HG03175 (cell line): ENCODE data around the gene FAM98A.
A peak's percentile ranks its signal among the peaks of the same experiment; 100 is the strongest.

Experiments used
- ATAC-seq: cut with Tn5 transposase; IDR thresholded peaks from one replicate; pipeline ENCODE4 v1.9.1; 2021; ENCODE audit warnings: mild to moderate bottlenecking, moderate library complexity; ENCODE audit not compliant: unreplicated experiment

The FAM98A gene

GRCh38 chr2:33598561-33599174, 431 bp downstream of the FAM98A start:
- ATAC-seq = peak; percentile 60

- no peak for ATAC-seq
Measured at GRCh38 chr2:33597026-33597425, 2.1 kb downstream of the FAM98A start.

DNA sequence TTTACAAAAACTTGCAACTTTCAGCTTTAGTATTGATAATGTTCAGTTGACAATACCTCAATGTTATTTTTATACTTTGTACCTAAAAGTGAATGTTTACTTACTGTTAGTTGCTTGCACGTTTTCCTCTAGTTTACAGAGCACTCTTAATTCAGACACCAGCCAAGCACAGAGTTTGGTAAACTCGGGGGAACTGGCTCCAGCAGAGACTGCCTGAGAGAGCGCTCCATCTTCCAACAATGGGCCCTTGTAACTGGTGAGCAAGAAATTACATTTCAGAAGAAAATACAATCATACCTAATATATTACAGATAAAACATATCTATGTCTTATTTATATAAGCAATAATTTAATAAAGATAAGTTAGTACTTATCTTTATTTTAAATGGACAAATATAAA, 3.7 kb downstream of the FAM98A start:
- no peak for ATAC-seq

- ATAC-seq = no peak
Measured at GRCh38 chr2:33589444-33589843, 9.7 kb downstream of the FAM98A start.

- no peak for ATAC-seq
Measured at GRCh38 chr2:33588232-33588631, 10.9 kb downstream of the FAM98A start.

DNA sequence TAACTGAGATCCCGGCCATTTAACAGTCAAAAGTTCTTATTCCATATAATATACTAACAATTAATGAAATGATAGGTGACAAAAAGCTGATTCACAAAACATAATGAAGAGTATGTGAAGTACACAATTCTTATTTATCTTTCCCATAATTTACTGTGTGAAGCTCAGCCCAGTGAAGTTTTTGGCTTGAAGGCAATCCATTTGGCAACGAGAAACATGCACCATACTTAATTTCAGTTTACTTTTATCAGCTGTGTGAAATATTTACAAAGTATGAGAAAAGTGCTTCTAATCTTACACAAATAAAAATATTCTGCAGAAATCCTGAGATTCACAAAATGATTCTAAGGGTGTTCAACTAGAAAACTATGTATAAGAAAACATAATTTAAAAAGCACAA, 12.3 kb downstream of the FAM98A start:
- no peak for ATAC-seq

GRCh38 chr2:33583194-33583938, 15.7 kb downstream of the FAM98A start:
- peak; percentile 56 for ATAC-seq

GRCh38 chr2:33581872-33582271, 17.2 kb downstream of the FAM98A start:
- ATAC-seq = no peak

DNA sequence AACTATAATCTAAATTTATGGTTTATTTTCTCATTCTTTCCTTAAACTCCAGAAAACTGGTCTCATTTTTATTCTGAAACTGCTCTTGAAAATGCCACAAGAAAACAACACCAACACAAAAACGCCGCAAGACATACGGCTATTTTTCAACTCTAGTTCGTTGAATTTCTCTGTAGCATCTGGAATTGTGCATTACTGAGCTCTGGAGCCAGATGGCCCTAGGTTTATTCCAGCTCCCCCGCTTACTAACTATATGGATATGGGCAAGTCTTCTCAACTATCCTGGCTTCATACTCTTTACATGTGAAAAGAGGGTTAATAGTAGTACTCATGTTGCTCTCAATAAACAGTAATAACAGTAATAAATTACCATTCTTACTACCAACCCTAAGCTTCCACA, 19.9 kb downstream of the FAM98A start:
- ATAC-seq = no peak

- no peak for ATAC-seq
Measured at GRCh38 chr2:33577668-33578067, 21.4 kb downstream of the FAM98A start.

- no peak for ATAC-seq
Measured at GRCh38 chr2:33577084-33577483, 22.0 kb downstream of the FAM98A start.

- no peak for ATAC-seq
Measured at GRCh38 chr2:33573657-33574056, 25.4 kb downstream of the FAM98A start.

DNA sequence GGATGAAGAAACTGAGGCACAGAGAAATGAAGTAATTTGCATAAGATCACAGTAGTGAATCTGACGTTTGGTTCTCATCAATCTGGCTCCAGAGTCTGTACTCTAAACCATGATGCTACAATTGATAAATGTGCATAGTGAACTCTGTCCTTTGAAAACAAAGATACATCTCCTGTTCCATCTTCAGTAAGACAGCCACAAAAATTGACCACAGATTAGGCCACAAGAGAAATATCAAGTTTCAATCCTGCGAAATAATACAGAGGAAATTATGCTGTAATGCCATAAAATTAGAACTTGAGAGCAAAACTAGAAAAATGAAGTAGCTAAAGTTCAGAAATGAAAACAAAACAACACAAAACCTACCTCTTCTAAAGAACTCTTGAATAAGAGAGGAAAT, 28.4 kb downstream of the FAM98A start:
- ATAC-seq = no peak

- ATAC-seq = no peak
Measured at GRCh38 chr2:33561872-33562271, 37.2 kb downstream of the FAM98A start.

- no peak for ATAC-seq
Measured at GRCh38 chr2:33560017-33560416, 39.1 kb downstream of the FAM98A start.

- ATAC-seq = no peak
Measured at GRCh38 chr2:33559328-33559727, 39.8 kb downstream of the FAM98A start.

DNA sequence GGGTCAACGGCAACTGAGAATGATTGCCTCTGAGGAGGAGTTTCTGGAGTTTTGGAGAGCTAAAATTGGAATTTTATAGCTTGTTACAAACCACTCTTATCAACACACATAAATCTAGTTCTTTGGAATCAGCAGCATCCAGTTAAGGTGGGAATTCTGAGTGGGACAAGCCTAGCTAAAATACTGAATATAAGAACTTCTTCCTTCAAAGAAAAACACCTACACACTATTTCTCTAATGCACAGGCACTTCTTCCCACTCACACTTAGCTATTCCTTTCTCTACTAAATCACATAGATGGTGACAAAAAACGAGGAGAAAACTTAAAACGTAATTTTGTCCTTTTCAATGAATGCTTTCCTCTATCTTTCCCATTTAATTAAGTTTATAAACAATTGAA, 43.4 kb downstream of the FAM98A start:
- ATAC-seq = no peak

GRCh38 chr2:33552758-33553461, 46.2 kb downstream of the FAM98A start:
- ATAC-seq = no peak

DNA sequence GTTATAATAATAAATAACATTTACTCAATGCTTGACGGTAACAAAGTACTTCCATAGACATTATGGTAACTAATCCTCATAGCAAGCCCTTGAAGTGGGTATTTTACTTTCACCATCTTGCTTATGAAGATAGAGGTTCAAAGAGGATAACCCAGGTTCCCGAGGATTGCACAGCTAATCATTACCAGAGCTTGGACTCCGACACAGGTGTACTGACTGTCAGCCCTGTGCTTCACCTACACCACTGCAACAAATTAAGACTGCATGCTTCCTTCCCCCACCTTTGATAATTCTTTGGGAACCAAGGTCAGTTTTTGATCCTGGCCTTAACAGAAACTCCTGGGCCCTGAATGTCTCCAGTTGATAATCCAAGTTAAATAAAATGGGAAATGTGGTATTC, 48.9 kb downstream of the FAM98A start:
- ATAC-seq = no peak

DNA sequence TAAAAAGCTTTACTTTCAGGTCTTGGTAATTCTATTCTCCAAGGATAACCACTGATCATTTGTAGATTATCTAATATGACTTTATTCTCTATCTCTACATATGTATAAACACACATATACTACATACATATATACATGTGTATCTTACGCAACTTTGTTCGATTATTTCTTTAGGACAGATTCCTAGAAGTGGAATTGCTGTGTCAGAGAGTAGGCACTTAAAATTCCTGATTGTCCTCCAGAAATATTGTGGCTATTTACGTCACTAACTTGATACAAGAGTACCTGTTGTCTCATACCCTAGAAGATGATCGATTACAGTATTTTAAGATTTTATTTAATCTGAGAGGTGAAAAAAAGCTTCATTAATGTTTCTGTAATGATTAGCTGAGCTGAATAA, 57.9 kb downstream of the FAM98A start:
- no peak for ATAC-seq

DNA sequence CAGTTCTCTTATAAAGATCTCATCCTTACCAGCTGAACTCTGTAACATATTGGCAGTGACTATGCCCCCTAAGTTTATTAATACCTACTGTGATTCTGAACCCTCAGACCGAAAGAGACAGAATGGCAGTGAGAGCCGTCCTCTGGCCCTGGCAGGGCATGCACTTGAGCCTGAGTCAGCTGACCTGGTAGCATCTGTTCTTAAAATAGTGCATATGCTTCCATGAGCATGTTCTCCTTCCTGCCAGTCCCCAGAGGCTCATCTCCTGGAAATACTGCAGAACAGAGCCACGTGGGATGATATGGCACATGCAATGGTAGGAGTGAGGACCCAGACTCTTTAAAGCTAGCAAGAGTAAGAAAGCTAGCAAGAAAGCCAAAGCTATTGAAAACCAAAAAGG, 63.7 kb downstream of the FAM98A start:
- ATAC-seq = no peak
